ENCODE data around the gene LATS2. TPM values are rescaled to one million over a fixed set of nuclear protein-coding genes. Genes with fewer than 3 reads are reported as not detected.
"Not testable (repeated sequence)": the region's sequence is repeated elsewhere in the genome, so short reads cannot be mapped to it uniquely, and the experiment has no call there.

Gene LATS2
- total RNA-seq, 3 donors from 2014 or later, result 0.71 to 1.3 (median 1.2) TPM

DNA sequence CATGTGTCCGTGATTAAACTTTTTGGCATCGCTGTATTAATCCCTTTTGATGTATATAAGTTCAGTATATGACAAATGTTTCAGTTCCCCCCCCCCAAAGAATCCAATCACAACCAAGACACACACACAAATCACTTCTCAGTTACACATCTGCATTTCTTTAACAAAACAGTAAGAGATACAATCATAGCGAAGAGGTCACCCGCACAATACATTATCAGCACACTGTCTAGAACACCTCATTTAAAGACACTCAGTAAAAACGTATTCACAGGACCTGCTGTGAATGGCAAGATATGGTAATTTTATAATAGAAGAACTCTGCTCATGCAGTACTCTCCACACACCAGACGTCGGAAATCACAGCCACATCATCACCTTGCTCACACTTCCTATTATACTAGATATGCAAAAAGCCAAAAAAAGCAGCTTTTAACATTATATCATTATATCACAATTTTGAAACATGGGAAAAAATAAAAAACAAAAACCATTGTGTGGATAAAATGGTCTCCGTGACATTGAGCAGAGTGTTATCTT is 87.4 kb downstream of the LATS2 start:
- Mint-ChIP-seq H3K4me3 (no peak overlapping the region), H3K36me3 (ENCODE audit: insufficient read depth) (no peaks in the 10 kb centered on the region), H3K4me1 (ENCODE audit: low read depth) (no peaks in the 10 kb centered on the region), H3K27me3 (ENCODE audit: low read depth) (no peaks in the 10 kb centered on the region), H3K9me3 (no peaks in the 10 kb centered on the region)
- DNase-seq (no peak), ATAC-seq (no peak)

DNA sequence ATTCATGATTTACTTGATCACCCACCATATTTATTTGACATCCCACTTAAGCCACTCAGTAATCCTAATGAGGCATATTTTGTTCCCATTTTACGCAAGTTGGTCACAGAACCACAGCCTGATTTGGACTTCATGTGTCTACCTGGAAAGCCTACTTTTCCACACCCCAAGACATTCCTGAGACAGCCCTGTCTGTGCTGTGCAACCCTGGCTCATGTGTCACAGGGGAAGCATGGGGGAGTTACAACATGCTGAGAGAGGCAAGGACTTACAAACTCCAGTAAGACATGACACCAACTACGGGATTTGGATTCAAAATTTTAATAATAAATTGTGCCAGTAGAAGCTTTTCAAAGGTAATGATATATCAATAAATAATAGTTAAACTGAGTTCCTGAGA is 88.7 kb downstream of the LATS2 start:
- Mint-ChIP-seq H3K27me3 (ENCODE audit: low read depth) (no peaks in the 10 kb centered on the region), H3K4me1 (ENCODE audit: low read depth) (peaks cover 1% of the 10 kb centered on the region), H3K36me3 (ENCODE audit: insufficient read depth) (no peaks in the 10 kb centered on the region), H3K9me3 (no peaks in the 10 kb centered on the region), H3K4me3 (no peak overlapping the region)
- no peak for DNase-seq
- no peak for ATAC-seq

DNA sequence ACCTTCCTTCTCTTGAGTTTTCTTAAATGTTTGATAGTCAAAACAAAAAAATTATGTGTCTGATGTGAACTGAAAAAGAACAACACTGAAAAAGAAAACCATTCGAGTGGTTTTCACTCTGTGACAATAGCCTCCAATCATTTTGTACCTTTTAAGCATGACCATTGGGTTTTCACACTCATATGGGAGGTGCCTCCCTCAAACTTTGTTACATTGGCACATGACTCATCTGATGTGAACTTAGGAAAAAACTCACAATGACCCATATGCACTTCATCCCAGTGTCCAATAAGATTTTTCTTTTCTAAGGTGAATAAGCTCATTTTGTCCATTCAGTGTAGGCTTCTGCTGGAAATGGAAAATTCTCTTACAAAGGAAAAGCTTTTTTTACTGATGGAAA is 92.2 kb downstream of the LATS2 start:
- DNase-seq, result no peak
- Mint-ChIP-seq H3K36me3 (ENCODE audit: insufficient read depth) (no peaks in the 10 kb centered on the region), H3K9me3 (no peaks in the 10 kb centered on the region), H3K4me1 (ENCODE audit: low read depth) (peaks cover 1% of the 10 kb centered on the region), H3K27me3 (ENCODE audit: low read depth) (peaks cover 6% of the 10 kb centered on the region), H3K4me3 (no peak overlapping the region)
- ATAC-seq, result no peak

DNA sequence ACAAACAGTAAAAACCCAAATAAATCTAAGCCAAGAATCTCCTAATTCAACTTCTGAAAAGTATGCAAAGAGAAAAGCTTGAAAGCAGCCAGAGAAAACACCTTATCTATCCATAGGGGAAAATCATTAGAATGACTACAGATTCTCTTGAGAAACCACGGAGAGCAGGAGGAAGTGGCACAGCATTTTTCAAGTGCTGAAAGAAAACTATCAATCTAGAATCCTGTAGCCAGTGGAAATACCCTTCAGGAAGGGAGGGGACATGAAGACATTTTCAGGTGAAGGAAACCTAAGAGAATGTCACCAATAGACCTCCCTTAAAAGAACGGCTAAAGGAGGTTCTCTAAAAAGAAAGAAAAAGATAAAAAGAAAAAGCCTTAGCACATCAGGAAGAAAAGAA is 92.6 kb downstream of the LATS2 start:
- DNase-seq, result no peak
- no peak for ATAC-seq
- H3K4me3 Mint-ChIP-seq, result no peak overlapping the region
- peaks cover 1% of the 10 kb centered on the region for H3K4me1 Mint-ChIP-seq (ENCODE audit: low read depth)
- no peaks in the 10 kb centered on the region for H3K36me3 Mint-ChIP-seq (ENCODE audit: insufficient read depth)
- H3K27me3 Mint-ChIP-seq (ENCODE audit: low read depth), result peaks cover 6% of the 10 kb centered on the region
- H3K9me3 Mint-ChIP-seq, result no peaks in the 10 kb centered on the region

DNA sequence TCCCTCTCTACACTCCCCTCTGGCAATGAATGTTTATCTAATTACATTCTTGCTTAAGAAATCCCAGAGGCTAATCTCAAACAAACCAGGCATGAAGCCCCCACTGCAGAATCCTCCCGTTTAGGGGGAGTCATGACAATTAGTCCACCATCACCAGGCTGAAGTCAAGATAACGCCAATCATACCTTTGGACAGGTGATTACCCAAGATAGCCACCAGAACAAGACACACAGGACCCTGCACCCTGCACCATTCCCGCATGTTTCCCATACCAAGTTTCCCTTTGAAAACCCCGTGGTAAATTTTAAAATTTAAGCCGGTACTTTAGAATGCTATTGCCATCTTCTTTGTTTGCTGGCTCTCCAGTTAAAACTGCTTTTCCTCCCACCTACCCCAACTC is 94.0 kb downstream of the LATS2 start:
- Mint-ChIP-seq H3K9me3 (no peaks in the 10 kb centered on the region), H3K27me3 (ENCODE audit: low read depth) (peaks cover 6% of the 10 kb centered on the region), H3K4me1 (ENCODE audit: low read depth) (peaks cover 1% of the 10 kb centered on the region), H3K36me3 (ENCODE audit: insufficient read depth) (no peaks in the 10 kb centered on the region), H3K4me3 (no peak overlapping the region)
- no peak for DNase-seq
- no peak for ATAC-seq

DNA sequence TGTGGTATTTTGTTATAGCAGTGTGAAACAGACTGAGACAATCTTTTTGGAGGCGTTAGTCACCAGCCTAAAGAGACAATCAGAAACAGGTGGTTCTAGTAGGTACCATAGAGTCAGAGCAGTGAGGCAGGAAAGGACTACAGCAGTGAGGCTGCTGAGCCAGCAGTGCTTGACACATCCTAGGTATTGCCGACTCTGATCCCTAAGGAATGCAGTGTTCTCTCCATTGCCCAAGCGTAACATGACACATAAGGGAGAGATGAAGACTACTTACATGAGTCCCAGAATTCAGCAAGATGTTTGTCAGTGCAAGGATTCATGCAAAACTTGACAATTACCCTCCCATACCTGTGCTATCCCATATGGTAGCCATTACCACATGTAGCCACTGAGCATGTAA is 96.5 kb downstream of the LATS2 start:
- DNase-seq, result no peak
- no peaks in the 10 kb centered on the region for H3K36me3 Mint-ChIP-seq (ENCODE audit: insufficient read depth)

DNA sequence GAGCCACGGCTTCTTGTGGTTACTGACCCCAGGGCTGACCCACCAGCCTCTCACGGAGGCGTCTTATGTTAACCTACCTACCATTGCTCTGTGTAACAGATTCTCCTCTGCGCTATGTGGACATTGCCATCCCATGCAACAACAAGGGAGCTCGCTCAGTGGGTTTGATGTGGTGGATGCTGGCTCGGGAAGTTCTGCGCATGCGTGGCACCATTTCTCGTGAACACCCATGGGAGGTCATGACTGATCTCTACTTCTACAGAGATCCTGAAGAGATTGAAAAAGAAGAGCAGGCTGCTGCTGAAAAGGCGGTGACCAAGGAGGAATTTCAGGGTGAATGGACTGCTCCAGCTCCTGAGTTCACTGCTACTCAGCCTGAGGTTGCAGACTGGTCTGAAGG is 99.7 kb downstream of the LATS2 start:
- DNase-seq; H3K4me3 Mint-ChIP-seq; H3K36me3 Mint-ChIP-seq (ENCODE audit: insufficient read depth); H3K4me1 Mint-ChIP-seq (ENCODE audit: low read depth); H3K9me3 Mint-ChIP-seq; ATAC-seq: not testable (repeated sequence)
- H3K27me3 Mint-ChIP-seq (ENCODE audit: low read depth), result peaks cover 18% of the 10 kb centered on the region

More for the DNA sequence above, 96.5 kb downstream of the LATS2 start:
- ATAC-seq, result no peak
- peaks cover 15% of the 10 kb centered on the region for H3K27me3 Mint-ChIP-seq (ENCODE audit: low read depth)
- no peaks in the 10 kb centered on the region for H3K9me3 Mint-ChIP-seq
- no peak overlapping the region for H3K4me3 Mint-ChIP-seq
- peaks cover 7% of the 10 kb centered on the region for H3K4me1 Mint-ChIP-seq (ENCODE audit: low read depth)

DNA sequence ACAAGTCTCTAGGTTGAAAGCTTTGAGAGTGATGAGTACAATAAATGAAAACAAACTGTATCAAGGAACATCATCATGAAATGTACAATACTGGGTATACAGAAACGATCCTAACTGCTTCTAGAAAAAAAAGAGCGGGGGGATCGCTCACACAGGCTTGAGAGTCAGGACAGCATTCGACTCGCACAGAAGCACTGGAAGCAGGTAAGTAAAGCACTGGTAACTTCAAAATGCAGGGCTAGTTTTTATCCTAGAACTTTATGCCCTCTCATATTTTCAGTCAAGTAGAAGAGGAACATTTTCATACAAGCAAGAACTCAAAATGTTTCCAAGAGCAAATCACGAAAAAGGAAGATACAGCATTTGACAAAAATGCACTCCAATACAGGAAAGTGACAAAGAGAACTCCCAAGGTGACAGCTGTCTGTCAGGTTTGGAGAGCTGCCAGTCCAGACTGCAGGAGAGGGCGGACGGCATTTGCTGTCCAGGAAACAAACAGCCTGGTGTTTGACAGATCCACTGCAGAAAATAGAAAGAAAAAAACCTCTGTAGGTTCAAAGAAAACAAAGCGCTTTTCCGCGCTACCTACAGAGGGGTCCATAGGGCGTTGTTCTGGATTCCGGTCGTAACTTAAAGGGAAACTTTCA is 100.6 kb downstream of the LATS2 start:
- Mint-ChIP-seq H3K9me3 (no peaks in the 10 kb centered on the region), H3K36me3 (ENCODE audit: insufficient read depth) (no peaks in the 10 kb centered on the region), H3K4me3 (no peak overlapping the region), H3K4me1 (ENCODE audit: low read depth) (peaks cover 5% of the 10 kb centered on the region), H3K27me3 (ENCODE audit: low read depth) (peaks cover 22% of the 10 kb centered on the region)
- DNase-seq (no peak), ATAC-seq (no peak)

DNA sequence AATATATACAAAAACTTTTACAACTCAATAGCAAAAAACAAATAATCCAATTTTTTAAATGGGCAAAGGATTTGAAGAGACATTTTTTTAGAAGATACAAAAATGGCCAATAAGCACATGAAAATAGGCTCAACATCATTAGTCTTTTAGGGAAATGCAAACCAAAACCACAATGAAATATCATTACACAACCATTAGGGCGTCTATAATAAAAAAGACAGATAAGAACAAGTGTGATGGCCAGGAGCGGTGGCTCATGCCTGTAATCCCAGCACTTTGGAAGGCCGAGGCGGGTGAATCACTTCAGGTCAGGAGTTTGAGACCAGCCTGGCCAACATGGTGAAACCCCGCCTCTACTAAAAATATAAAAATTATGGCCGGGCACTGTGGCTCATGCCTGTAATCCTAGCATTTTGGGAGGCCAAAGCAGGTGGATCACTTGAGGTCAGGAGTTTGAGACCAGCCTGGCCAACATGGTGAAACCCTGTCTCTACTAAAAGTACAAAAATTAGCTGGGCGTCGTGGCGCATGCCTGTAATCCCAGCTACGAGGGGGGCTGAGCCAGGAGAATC is 104.3 kb downstream of the LATS2 start:
- not testable (repeated sequence) for ATAC-seq; H3K36me3 Mint-ChIP-seq (ENCODE audit: insufficient read depth); H3K9me3 Mint-ChIP-seq; H3K4me1 Mint-ChIP-seq (ENCODE audit: low read depth); DNase-seq; H3K4me3 Mint-ChIP-seq
- H3K27me3 Mint-ChIP-seq (ENCODE audit: low read depth), result peaks cover 26% of the 10 kb centered on the region

DNA sequence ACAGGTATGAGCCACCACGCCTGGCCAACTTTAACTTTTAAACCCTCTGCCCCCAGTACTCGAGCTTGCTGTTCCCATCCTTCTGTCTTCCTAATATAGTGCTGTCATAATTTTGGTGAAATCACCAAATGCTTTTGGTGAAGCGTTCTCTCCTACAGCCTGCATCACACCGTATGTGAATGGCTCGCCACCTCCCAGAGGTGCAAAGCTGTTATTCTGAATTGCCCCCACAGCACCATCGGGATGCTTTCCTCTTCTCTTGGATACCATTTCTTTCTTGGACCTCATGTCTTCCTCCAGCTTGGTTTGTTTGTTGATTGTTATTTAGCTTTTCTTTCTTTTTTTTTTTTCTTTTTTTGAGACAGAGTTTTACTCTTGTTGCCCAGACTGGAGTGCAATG is 105.9 kb downstream of the LATS2 start:
- H3K4me1 Mint-ChIP-seq (ENCODE audit: low read depth), result peaks cover under 1% of the 10 kb centered on the region
- no peak for DNase-seq
- ATAC-seq, result no peak
- peaks cover 23% of the 10 kb centered on the region for H3K27me3 Mint-ChIP-seq (ENCODE audit: low read depth)
- H3K9me3 Mint-ChIP-seq, result no peaks in the 10 kb centered on the region
- H3K36me3 Mint-ChIP-seq (ENCODE audit: insufficient read depth), result no peaks in the 10 kb centered on the region
- no peak overlapping the region for H3K4me3 Mint-ChIP-seq

DNA sequence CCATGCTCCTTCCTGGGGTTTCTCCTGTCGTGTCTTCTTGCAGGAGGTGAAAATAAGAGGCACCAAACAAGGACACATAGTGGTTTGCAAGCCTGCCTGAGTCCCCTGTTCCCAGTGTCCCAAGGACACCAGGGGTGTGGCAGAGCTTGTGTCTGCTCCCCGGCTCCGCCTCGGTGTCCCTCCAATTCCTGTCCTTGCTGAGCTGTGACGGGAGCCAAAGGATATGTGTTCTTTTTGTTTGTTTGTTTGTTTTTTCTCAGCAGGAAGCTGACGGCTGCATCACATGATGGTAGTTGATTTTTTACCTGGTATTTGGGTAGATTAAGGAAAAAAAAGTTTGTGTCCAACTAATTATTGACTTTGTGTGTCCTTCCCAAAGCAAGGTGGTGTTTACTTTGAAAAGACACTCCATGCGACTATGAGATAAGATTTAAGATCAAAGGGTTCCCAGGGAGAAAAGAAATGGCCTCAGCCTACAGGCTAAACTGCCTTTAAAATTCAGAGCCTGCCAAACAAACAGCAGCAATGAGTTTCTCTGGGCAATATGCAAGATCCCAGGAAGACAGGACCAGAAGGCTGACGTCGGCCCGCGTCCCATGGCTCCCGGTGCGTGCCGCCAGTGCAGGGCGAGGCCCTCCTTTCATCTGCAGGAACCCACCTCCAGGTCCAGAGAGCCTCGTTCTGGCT is 108.0 kb downstream of the LATS2 start:
- no peaks in the 10 kb centered on the region for H3K9me3 Mint-ChIP-seq
- H3K4me3 Mint-ChIP-seq, result no peak overlapping the region
- peaks cover 32% of the 10 kb centered on the region for H3K27me3 Mint-ChIP-seq (ENCODE audit: low read depth)
- H3K4me1 Mint-ChIP-seq (ENCODE audit: low read depth), result no peaks in the 10 kb centered on the region
- no peak for DNase-seq
- H3K36me3 Mint-ChIP-seq (ENCODE audit: insufficient read depth), result no peaks in the 10 kb centered on the region
- no peak for ATAC-seq

DNA sequence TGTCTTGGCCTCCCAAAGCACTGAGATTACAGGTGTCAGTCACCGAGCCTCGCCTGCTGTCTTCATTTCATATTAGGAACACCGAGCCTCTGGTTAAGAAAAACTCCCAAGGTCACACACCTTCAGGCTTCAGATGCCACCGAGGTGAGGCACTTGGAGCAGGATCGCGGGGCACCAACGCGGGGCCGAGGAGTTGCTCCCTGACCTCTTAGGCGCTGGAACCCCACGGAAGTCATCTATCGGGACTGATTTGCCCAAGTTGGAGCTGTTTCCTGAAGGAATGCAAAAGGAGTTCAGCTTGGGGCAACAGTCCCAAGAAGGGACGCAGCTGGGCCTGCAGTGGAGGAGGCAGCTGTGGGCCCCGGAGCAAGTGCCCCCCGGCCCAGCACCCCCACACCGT is 108.5 kb downstream of the LATS2 start:
- H3K27me3 Mint-ChIP-seq (ENCODE audit: low read depth), result peaks cover 35% of the 10 kb centered on the region
- ATAC-seq (no peak), DNase-seq (no peak)
- H3K4me1 Mint-ChIP-seq (ENCODE audit: low read depth), result no peaks in the 10 kb centered on the region
- no peaks in the 10 kb centered on the region for H3K9me3 Mint-ChIP-seq
- H3K4me3 Mint-ChIP-seq, result no peak overlapping the region
- no peaks in the 10 kb centered on the region for H3K36me3 Mint-ChIP-seq (ENCODE audit: insufficient read depth)

DNA sequence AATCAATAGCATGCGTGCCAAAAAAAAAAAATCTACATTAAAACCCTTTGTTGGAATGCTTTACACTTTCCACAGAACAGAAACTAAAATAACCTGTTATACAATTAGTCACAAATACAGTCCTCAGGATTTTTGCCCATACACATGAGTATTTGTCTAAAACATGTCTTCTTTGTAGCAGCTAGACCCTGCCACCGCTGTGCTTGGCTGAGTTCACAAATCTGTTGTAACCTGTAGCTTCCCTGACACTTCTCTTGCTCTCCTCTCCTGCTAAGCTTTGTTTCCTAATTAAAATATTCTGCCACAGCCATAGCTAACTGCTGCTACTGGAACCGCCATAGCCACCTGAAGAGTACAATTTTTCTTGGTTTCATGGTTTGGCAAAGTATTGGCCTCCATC is 113.4 kb downstream of the LATS2 start:
- not testable (repeated sequence) for H3K36me3 Mint-ChIP-seq (ENCODE audit: insufficient read depth); H3K4me3 Mint-ChIP-seq; ATAC-seq; H3K9me3 Mint-ChIP-seq; DNase-seq; H3K4me1 Mint-ChIP-seq (ENCODE audit: low read depth)
- H3K27me3 Mint-ChIP-seq (ENCODE audit: low read depth), result peaks cover 62% of the 10 kb centered on the region

DNA sequence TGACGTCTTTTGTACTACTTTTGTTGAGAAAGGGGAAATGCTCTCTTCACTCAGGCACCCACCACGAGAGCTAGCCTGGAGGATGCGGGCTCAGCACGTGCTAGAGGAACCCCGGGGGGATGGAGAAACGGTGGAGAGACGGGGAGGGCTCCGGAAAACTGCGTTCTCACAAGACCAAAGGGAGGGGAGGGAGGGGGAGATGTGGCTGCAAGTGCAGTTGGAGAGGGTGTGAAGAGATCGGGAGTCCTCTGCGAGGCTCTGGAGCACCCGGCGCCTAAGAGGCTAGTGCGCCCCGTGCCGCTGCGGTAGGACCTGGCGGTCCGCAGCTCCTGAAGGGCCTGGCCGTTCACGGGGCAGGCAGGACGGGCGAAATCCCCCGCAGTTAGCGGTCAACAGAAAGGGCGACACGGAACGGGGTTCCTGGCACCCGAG is 115.4 kb downstream of the LATS2 start:
- ATAC-seq, result peak; percentile 43 to 50
- DNase-seq, result no peak
- Mint-ChIP-seq H3K36me3 (ENCODE audit: insufficient read depth) (no peaks in the 10 kb centered on the region), H3K4me3 (no peak overlapping the region), H3K9me3 (no peaks in the 10 kb centered on the region), H3K27me3 (ENCODE audit: low read depth) (peaks cover 56% of the 10 kb centered on the region), H3K4me1 (ENCODE audit: low read depth) (peaks cover 7% of the 10 kb centered on the region)

Data from activated T-cell treated with anti-CD3 and anti-CD28 coated beads, Interleukin-2, amount 50 U/mL, for 4 hours (primary cell).